HG03565 (cell line): ENCODE results near the gene CAMSAP3.
"Not testable (repeated sequence)": the region's sequence is repeated elsewhere in the genome, so short reads cannot be mapped to it uniquely, and the experiment has no call there.

Source experiments
- ATAC-seq: cut with Tn5 transposase; IDR thresholded peaks from one replicate; pipeline ENCODE4 v1.9.1; 2021; ENCODE audit warnings: mild to moderate bottlenecking, moderate library complexity; ENCODE audit not compliant: unreplicated experiment

Gene CAMSAP3

DNA sequence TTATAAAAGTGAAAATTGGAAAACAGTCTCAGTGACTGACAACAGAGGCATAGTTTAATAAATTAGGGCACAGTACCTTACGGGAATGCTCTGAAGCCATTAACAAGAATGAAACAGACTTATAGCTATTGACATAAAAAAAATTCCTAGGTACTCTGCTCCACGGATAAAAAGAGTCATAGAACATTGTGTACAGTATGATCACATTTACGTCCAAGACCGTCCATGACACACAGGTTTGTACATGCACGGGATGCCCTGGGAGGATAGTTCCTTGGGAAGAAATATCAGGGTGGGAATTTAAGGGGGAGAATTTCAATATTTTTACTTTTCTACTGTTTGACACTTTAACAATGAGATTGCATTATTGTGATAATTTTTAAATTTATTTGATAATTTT, 24.9 kb upstream of the CAMSAP3 start:
- no peak for ATAC-seq

GRCh38 chr19:7575434-7576040, 20.1 kb upstream of the CAMSAP3 start:
- ATAC-seq: no peak

GRCh38 chr19:7577422-7577821, 18.2 kb upstream of the CAMSAP3 start:
- ATAC-seq: not testable (repeated sequence)

DNA sequence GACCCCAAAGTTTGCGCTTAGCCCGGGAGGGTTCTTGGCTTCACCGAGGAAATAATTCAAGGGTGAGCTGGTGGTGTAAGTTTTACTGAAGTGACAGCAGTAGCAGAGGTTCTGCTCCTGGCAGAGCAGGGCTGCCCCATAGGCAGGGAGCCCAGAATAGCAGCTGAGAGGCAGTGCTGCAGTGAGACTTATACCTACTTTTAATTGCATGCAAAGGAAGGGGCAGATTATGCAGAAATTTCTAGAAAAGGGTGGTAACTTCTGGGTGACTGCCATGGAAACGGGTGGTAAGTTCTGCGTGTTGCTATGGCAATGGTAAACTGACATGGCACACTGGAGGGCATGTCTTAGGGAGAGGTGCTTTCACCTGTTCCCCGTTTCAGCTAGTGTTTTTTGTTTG, 17.5 kb upstream of the CAMSAP3 start:
- ATAC-seq: no peak

DNA sequence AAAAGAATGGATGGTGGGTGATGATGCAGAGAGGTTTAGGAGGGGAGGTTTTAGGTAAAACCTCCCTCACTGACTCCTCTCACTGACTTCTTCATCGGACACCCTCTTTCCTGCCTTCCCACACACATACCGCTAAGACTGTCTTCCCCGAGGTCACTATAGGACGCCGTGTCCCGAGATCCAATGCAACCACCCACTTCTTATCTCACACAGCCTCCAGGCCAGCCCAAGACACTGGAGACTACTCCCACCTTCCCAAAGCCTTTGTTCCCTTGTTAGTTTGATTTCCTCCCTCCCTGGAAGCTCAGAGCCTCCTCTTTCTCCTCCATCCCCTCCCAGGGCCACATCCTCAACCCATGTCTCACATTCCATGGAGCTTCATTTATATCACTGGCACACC, 16.5 kb upstream of the CAMSAP3 start:
- ATAC-seq: no peak

DNA sequence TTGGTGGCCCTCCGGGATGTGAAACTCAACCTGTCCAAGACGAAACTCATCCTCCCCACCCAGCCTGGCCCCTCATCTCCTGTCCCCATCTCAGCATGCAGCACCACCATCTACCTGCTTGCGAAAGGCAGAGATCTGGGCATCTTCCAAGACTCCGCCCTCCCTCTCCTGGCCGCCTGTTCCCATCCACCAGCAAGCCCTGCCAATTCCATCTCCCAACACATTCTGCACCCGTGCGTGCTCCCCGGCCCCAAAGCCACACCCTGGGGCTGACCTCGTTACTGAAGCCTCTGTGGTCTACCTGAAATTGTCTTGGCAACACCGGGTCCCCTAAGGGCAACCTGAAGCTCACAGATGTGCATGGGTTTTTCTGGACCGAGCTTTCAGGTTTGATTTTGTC, 13.2 kb upstream of the CAMSAP3 start:
- no peak for ATAC-seq

DNA sequence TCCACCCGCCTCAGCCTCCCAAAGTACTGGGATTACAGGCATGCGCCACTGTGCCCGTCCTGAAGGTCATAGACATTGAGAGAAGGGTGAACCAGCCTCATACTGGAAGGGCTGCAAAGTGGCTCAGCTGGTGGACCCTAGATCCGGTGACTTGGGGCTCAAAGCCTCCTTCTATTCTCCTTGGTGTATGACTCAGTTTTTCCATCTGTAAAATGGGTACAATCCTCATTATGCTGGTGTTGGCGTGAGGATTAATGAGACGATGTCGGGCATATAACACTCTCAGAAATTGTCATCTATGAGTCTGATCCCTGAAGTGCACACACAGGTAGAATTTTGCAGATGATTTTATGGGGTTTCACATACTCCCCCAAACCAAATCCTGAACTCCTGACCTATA, 5.8 kb upstream of the CAMSAP3 start:
- ATAC-seq: no peak

DNA sequence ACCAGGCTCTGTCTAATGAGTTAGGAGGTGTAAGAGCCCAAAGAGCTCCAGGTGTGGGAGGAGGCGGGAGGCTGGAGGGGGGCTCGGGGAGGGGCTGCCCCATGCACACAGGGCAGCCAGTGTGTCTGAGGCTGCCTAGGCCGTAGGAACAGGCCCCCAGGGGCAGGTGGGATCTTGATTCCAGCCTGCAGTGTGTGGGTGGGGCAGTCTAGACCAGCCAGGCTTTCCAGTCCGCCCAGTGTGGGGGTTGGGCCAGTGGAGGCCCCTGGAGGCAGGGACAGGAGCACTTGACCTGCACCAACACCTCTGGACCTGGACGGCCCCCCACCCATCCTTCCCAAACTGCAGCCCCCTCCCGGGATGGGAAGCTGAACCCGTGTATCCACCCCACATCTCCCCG, 5.4 kb upstream of the CAMSAP3 start:
- ATAC-seq: no peak

- no peak for ATAC-seq
These were observed 711 bp downstream of the CAMSAP3 start for GRCh38 chr19:7596211-7596937.

GRCh38 chr19:7597689-7598088, 2.0 kb downstream of the CAMSAP3 start:
- ATAC-seq: no peak

DNA sequence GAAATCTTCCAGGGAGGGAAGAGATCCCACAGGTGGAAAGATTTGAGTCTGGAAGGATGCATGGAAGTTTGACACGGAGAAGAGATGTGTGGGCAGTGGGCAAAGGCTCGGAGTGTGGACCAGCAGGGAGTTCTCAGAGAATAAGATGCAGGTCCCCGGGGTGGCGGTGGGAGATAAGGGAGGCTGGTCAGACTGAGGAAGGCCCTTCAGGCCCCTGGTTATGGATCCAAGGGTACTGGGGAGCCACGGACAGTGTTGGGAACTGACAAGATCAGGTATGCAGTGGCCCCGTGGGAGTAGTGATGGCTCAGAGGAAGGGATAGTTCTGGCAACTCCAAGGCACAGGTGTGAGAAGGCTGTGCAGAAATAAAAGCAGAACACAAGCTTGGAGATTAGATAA, 2.5 kb downstream of the CAMSAP3 start:
- no peak for ATAC-seq

GRCh38 chr19:7600721-7601120, 5.1 kb downstream of the CAMSAP3 start:
- ATAC-seq: no peak

GRCh38 chr19:7602240-7602934, 6.7 kb downstream of the CAMSAP3 start:
- ATAC-seq: no peak

- no peak for ATAC-seq
These were observed 7.4 kb downstream of the CAMSAP3 start for GRCh38 chr19:7602935-7603497.

DNA sequence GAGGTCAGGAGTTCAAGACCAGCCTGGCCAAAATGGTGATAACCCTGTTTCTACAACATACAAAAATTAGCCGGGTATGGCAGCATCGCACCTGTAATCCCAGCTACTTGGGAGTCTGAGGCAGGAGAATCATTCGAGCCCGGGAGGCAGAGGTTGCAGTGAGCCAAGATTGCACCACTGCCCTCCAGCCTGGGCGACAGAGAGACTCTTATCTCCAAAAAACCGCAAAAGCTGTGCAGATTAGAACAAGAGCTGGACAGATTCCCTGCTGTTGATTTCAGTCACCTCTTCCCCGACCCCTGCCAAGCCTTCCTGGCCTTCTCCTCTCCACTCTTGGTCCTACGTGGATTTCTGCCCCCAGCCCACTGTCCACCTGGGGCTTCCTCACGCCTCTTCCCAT, 8.3 kb downstream of the CAMSAP3 start:
- no peak for ATAC-seq

- ATAC-seq: no peak
These were observed 10.0 kb downstream of the CAMSAP3 start for GRCh38 chr19:7605490-7606222.

DNA sequence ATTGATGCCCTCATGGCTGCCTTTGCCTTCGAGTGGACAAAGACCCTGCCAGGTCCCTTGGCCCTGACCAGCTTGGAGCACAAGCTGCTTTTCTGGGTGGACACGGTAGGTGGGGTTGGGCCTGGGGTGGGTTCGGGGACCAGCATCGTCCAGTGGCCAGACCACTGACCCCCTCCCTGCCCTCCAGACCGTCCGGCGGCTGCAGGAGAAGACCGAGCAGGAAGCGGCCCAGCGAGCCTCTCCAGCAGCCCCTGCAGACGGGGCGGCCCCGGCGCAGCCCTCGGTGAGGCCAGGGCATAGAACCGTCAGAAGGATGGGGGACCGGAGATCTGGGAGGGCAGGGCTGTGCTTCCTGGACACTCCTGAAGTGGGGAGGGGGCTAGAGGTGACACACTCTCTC, 10.6 kb downstream of the CAMSAP3 start:
- no peak for ATAC-seq

GRCh38 chr19:7607212-7607873, 11.7 kb downstream of the CAMSAP3 start:
- ATAC-seq: no peak

GRCh38 chr19:7607874-7608560, 12.4 kb downstream of the CAMSAP3 start:
- no peak for ATAC-seq
